Measurements from ENCODE around the gene RASL10B. TPM values are rescaled to one million over a fixed set of nuclear protein-coding genes. Genes with fewer than 3 reads are reported as not detected.

Gene RASL10B
- total RNA-seq, 2 donors from 2014 or later = 39.2 to 61.9 TPM

DNA sequence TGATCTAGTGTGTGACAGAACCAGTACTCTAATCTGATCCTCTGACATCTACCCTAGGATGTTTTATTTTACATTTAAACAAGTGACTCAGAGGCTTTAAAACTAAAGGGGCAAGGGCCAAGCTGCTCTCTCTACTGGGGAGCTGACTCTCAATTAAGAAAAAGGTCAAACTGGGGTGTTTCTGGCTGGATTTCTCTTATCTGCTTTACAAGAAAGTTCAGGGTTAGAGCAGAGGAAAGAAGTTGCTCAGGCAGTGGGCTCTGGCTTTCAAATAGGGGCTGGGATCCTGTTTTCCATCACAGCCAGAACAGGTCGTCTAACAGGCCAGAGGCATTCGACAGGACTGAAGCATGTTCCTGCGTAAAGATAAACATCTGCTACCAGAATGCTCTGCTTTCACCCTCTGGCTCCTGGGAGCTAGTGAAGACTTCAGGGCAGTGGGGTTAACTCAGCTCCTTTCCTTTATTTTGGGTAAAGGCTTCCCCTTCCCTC is 55.5 kb downstream of the RASL10B start:
- DNase-seq (ENCODE audit: low spot score) = no peak
- Histone ChIP-seq H3K27ac (no peak overlapping the region), H3K27me3 (no peaks in the 10 kb centered on the region), H3K36me3 (no peaks in the 10 kb centered on the region), H3K4me3 (no peak overlapping the region), H3K9me3 (no peaks in the 10 kb centered on the region), H3K4me1 (peaks cover 0 to 32% of the 10 kb centered on the region in 2 donors)
- TF ChIP-seq, protein P1, sequence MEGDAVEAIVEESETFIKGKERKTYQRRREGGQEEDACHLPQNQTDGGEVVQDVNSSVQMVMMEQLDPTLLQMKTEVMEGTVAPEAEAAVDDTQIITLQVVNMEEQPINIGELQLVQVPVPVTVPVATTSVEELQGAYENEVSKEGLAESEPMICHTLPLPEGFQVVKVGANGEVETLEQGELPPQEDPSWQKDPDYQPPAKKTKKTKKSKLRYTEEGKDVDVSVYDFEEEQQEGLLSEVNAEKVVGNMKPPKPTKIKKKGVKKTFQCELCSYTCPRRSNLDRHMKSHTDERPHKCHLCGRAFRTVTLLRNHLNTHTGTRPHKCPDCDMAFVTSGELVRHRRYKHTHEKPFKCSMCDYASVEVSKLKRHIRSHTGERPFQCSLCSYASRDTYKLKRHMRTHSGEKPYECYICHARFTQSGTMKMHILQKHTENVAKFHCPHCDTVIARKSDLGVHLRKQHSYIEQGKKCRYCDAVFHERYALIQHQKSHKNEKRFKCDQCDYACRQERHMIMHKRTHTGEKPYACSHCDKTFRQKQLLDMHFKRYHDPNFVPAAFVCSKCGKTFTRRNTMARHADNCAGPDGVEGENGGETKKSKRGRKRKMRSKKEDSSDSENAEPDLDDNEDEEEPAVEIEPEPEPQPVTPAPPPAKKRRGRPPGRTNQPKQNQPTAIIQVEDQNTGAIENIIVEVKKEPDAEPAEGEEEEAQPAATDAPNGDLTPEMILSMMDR (IDR thresholded peaks at IDR 0.05) = no peak

DNA sequence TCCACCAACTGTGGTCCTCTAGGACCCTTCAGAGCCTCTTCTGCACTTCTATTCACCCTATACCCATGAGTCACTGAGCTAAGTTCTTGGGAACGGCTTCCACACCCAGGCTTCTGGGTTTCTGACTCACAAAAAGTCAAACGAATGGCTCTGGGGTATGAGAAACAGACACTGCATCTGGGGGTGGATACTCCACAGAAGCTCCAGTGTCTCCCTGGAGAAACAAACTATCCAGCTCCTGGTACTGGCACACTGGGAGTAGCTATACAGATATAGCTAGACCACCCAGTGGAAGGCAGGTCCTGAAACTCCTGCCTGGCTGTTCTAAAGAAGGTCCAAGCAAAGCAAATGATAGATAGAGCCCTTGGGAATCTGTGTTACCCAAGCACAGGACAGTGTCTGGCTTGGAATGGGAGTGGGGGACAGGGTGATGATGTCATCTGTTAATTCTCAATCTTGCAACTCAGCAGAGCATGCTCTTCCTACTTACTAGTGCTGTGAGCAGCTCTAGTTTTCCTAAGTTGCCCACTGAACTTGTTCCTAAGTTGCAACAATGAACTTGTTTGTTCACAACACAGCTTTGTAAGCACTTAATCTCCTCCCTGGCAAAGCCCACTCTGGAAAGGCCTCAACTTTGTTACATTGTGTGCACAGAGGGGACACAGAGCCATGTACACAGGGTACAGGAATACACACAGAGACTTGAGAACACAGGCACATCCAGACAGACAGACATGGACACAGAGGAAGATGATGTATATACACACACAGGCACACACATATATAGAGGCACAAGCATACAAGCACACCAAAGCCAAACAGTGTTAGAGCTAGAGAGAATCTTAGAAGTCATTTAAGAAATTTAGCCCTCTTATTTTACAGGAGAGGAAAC is 57.3 kb downstream of the RASL10B start:
- TF ChIP-seq, protein P1 (IDR thresholded peaks at IDR 0.05) = no peak
- Histone ChIP-seq H3K4me1 (peaks cover 0 to 18% of the 10 kb centered on the region in 2 donors), H3K36me3 (no peaks in the 10 kb centered on the region), H3K4me3 (no peak overlapping the region), H3K27me3 (no peaks in the 10 kb centered on the region), H3K27ac (peak overlapping the region in 1 of 2 donors; percentile 38), H3K9me3 (no peaks in the 10 kb centered on the region)
- no peak for DNase-seq (ENCODE audit: low spot score)

DNA sequence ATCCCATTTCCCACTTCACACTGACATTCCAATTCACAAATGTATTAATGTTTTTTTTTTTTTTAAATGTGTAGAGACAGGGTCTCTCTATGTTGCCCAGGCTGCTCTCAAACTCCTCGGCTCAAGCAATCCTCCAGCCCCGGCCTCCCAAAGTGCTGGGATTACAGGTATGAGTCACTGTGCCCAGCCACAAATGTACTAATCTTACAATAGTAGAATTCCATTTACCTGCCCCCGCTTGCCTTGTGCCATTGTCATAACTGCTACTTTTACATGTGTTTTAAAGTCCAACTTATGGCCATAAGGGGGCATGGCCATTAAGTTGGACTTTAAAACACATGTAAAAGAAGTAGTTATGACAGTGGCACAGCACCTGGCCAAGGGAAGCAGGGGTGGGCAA is 59.4 kb downstream of the RASL10B start:
- H3K27me3 ChIP-seq = no peaks in the 10 kb centered on the region
- DNase-seq (ENCODE audit: low spot score) = no peak
- peaks cover 0 to 26% of the 10 kb centered on the region in 2 donors for H3K4me1 ChIP-seq
- H3K9me3 ChIP-seq = no peaks in the 10 kb centered on the region
- no peaks in the 10 kb centered on the region for H3K36me3 ChIP-seq
- H3K4me3 ChIP-seq = no peak overlapping the region
- H3K27ac ChIP-seq = no peak overlapping the region
- TF ChIP-seq, protein P1 (IDR thresholded peaks at IDR 0.05) = no peak

DNA sequence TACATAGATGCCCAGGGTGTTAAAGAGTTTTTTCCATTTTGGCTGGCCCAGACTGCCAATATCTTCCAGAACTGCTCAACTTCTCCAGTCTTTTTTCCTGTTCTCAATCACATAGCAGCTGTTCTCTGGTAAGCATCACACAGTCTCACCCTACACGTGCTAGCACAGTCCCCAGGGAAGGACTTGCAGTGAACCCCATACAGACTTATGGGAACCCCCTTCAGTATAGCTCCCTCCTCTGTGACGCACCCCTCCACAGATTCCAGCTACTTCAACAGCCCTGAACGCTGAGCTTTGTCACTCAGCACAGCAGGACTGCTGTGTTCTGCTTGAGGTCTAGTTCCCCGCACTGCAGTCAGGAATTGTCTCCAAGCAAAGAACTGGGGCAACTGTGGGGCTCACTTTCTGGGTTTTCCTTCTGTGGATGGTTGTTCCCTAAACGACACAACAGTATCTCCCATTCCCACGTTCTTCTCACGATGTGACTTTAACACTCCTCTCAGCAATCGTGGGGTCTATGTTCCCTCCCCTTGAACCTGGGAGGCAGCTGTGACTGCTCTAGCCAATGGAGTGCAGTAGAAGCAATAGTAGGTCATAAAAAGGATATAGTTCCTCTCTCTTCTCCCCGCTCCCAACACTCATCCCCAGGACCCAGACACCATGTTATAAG is 60.4 kb downstream of the RASL10B start:
- H3K4me3 ChIP-seq = no peak overlapping the region
- no peaks in the 10 kb centered on the region for H3K36me3 ChIP-seq
- peaks cover 0 to 27% of the 10 kb centered on the region in 2 donors for H3K4me1 ChIP-seq
- TF ChIP-seq, protein P1 (IDR thresholded peaks at IDR 0.05) = no peak
- DNase-seq (ENCODE audit: low spot score) = no peak
- H3K27me3 ChIP-seq = no peaks in the 10 kb centered on the region
- H3K27ac ChIP-seq = no peak overlapping the region
- no peaks in the 10 kb centered on the region for H3K9me3 ChIP-seq

Other genes starting within 250 kb of the RASL10B start
- under 1 TPM; 0.22 to 0.59 TPM for gene SLFN12L, start 194.0 kb upstream of the RASL10B start, total RNA-seq
- not detected for gene SLFN14, start 170.8 kb upstream of the RASL10B start, total RNA-seq
- 1 to 10 TPM; 8.7 to 8.9 TPM for gene PEX12, start 153.1 kb upstream of the RASL10B start, total RNA-seq
- 10 to 100 TPM; 79.8 to 80.1 TPM for gene AP2B1, start 144.3 kb upstream of the RASL10B start, total RNA-seq
- not detected for gene GAS2L2, start 21.6 kb downstream of the RASL10B start, total RNA-seq
- not detected for gene C17orf50, start 29.2 kb downstream of the RASL10B start, total RNA-seq
- 10 to 100 TPM; 10.5 to 14.9 TPM for gene MMP28, start 64.0 kb downstream of the RASL10B start, total RNA-seq
- 10 to 100 TPM; 25.7 to 31.7 TPM for gene TAF15, start 77.8 kb downstream of the RASL10B start, total RNA-seq
- not detected for gene HEATR9, start 137.3 kb downstream of the RASL10B start, total RNA-seq
- 1 to 10 TPM; 1.0 to 3.1 TPM for gene CCL5, start 148.7 kb downstream of the RASL10B start, total RNA-seq
- gene RDM1, start 199.1 kb downstream of the RASL10B start, total RNA-seq = not detected
- not detected for gene LYZL6, start 212.1 kb downstream of the RASL10B start, total RNA-seq
- not detected for gene CCL16, start 249.9 kb downstream of the RASL10B start, total RNA-seq

Measured in right atrium auricular region (tissue), 2 donors.